Endothelial cell (in vitro differentiated cells): ENCODE results near the gene THAP7. TPM values are rescaled to one million over a fixed set of nuclear protein-coding genes. Genes with fewer than 3 reads are reported as not detected.
A peak's percentile ranks its signal among the peaks of the same experiment; 100 is the strongest.

Experiments used
- DNase-seq: peaks from one replicate; pipeline ENCODE4 v3.0.0; 2021; ENCODE audit warnings: low spot score
- H3K27ac Mint-ChIP-seq: one replicate; pipeline ENCODE4 v1.8.0; 2021; ENCODE audit warnings: mixed read lengths, inconsistent platforms; ENCODE audit not compliant: unreplicated experiment
- H3K27me3 Mint-ChIP-seq: one replicate; pipeline ENCODE4 v1.8.0; 2021; ENCODE audit warnings: mild to moderate bottlenecking, moderate library complexity, mixed read lengths, inconsistent platforms; ENCODE audit not compliant: unreplicated experiment
- H3K36me3 Mint-ChIP-seq: one replicate; pipeline ENCODE4 v1.8.0; 2021; ENCODE audit warnings: mild to moderate bottlenecking, low read depth, mixed read lengths, inconsistent platforms; ENCODE audit not compliant: unreplicated experiment
- H3K4me1 Mint-ChIP-seq: one replicate; pipeline ENCODE4 v1.8.0; 2021; ENCODE audit warnings: mild to moderate bottlenecking, mixed read lengths, inconsistent platforms; ENCODE audit not compliant: unreplicated experiment
- H3K4me3 Mint-ChIP-seq: one replicate; pipeline ENCODE4 v1.8.0; 2021; ENCODE audit warnings: mild to moderate bottlenecking, mixed read lengths, inconsistent platforms; ENCODE audit not compliant: unreplicated experiment
- H3K9me3 Mint-ChIP-seq: one replicate; pipeline ENCODE4 v1.8.0; 2021; ENCODE audit warnings: mixed read lengths, inconsistent platforms; ENCODE audit not compliant: unreplicated experiment
- total RNA-seq: library from RNA; stranded (reverse); fragmentation: NEBNext Ultra II Directional; extraction: Animal tissue kit (Norgen Biotek cat#: 25700); gene quantifications from one replicate; pipeline ENCODE4 v1.2.1, GENCODE V29; 2021; ENCODE audit not compliant: unreplicated experiment
- TF ChIP-seq, protein P1 (sequence below): fragments of 200-600 bp; sonication (generic); IDR thresholded peaks from one replicate; pipeline ENCODE4 v1.5.0; 2021; ENCODE audit warnings: antibody characterized with exemption; ENCODE audit not compliant: unreplicated experiment

Gene THAP7
- total RNA-seq, 1 donor from 2014 or later, result 13.5 TPM

DNA sequence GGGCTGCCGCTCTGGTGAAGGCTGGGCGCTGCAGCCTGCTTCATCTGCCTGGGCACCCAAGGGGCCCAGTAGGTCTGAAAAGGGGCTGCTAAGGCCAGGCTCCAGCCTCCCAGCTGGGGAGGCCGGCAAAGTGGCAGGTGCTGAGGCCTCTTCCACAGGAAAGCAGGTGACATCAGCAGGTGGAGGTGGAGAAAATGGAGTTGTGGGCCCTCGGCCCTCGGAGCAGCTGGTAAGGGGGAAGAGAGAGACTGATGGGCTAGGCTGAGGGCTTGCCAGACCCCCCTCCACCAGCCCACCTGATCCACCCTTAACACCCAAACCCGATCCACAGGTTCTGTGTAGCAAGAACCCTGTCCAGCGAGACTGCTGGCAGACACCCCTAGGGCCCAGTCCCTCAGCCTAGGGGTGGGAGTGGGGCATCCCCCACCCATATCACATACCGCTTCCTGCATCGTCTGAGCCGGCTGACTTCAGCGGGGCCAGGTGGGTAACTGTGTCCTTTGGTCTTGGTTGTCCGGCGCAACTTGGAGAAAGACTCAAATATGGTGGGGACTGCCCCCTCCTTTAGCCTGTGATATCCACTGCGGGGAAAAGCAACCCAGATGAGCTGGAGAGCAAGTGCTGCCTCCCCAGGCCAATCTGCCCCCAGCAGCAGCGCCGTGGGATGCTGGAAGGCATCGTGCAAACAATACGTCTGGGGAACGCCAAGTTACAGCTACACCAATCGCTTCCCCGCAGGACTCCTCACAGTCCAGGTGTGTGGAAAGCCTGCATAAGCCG lies 1.5 kb downstream of the THAP7 start:
- TF ChIP-seq, protein P1, sequence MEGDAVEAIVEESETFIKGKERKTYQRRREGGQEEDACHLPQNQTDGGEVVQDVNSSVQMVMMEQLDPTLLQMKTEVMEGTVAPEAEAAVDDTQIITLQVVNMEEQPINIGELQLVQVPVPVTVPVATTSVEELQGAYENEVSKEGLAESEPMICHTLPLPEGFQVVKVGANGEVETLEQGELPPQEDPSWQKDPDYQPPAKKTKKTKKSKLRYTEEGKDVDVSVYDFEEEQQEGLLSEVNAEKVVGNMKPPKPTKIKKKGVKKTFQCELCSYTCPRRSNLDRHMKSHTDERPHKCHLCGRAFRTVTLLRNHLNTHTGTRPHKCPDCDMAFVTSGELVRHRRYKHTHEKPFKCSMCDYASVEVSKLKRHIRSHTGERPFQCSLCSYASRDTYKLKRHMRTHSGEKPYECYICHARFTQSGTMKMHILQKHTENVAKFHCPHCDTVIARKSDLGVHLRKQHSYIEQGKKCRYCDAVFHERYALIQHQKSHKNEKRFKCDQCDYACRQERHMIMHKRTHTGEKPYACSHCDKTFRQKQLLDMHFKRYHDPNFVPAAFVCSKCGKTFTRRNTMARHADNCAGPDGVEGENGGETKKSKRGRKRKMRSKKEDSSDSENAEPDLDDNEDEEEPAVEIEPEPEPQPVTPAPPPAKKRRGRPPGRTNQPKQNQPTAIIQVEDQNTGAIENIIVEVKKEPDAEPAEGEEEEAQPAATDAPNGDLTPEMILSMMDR, result no peak
- peaks cover 10% of the 10 kb centered on the region for H3K4me1 Mint-ChIP-seq
- H3K9me3 Mint-ChIP-seq, result no peaks in the 10 kb centered on the region
- no peak for DNase-seq
- H3K27ac Mint-ChIP-seq, result peak overlapping the region; percentile 57
- peaks cover 13% of the 10 kb centered on the region for H3K27me3 Mint-ChIP-seq
- H3K36me3 Mint-ChIP-seq, result peaks cover 5% of the 10 kb centered on the region
- peak overlapping the region; percentile 97 for H3K4me3 Mint-ChIP-seq

DNA sequence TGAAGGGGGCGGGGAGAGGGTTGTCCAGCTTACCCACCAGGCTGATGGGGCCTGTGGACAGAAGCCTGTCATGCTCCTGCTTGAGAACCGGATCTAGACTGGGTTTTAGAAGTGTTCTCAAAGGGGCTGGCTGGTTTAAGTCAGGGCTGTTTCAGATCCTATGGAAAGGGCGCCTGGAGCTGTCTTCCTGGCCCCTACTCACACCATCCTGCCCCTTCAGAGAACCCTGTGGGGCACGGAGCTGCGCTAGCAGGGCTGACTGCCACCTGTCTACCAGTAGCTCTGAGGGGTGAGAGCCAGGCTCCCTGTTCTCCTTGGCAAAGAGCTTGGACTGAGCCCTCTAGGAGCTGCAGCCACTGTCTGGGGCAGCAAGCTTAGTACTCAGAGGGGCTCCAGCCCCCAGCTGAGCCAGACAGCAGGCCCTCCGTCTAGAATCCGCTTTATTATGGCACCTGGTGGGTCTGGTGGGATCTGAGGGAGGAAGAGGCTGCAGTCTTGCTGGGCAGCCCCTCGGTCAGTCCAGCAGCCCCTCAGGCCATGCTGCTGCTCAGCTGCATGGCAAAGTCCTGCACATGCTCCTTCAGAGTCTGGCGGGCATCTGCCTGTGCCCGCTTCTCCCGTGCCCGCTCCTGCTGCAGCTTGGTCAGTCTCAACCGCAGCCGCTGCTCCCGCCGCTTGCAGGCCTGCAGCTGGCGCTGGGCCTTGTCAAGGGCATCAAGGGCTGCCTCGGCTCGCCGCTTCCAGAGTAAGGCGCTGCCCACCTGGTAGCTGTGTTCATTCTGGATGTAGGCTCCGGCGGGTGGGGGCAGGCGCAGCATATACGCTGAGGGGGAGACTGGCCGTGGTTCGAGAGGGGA lies 2.3 kb downstream of the THAP7 start:
- H3K36me3 Mint-ChIP-seq, result peaks cover 8% of the 10 kb centered on the region
- H3K4me3 Mint-ChIP-seq, result no peak overlapping the region

DNA sequence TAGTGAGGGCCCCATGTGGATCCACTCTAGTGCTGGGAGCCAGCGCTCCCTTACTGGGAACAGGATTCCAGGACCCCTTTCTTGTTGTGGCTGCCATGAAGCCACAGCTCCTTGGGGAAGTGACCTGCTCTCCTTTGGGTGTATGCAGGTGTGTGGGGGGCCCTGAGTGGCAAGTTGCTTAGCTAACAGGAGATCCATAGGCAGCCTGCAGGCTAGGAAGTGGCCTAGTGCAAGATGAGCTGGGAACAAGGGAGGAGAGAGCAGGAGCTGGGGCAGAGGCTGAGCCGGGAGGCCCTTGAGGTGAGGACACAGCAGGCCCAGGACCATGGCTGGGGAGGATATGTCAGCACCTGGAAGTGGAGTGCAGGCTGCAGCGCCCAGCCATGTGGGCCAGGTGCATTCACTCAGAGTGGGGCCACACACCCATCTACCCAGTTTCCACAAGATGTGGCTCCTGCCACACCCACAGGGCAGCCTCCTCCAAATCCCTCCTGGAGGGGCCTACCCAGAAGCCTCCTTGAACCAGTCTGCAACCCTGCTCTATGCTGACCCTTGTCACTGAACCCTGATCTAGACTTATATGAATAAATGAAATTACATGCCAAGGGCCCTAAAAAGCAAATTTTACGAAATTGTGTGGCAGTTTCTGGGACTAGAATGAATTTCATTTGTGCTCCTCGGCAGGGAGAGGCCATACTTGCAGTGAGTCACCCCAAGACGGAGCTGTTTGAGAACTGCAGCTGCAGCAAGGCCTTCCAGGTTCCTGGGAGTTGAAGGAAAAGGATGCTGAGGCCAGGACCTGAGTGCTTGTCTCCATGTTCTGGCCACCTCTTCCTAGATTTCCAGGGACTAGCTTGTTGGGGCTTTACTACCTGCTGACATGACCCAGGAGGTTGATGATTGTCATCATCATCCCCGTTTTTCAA lies 3.2 kb downstream of the THAP7 start:
- peak overlapping the region; percentile 24 for H3K27ac Mint-ChIP-seq
- no peak overlapping the region for H3K4me3 Mint-ChIP-seq
- peaks cover 13% of the 10 kb centered on the region for H3K27me3 Mint-ChIP-seq

More for the DNA sequence above, 2.3 kb downstream of the THAP7 start:
- TF ChIP-seq, protein P1, result no peak
- H3K27ac Mint-ChIP-seq, result no peak overlapping the region
- H3K27me3 Mint-ChIP-seq, result peaks cover 13% of the 10 kb centered on the region
- DNase-seq, result no peak
- H3K9me3 Mint-ChIP-seq, result no peaks in the 10 kb centered on the region
- H3K4me1 Mint-ChIP-seq, result peaks cover 10% of the 10 kb centered on the region

DNA sequence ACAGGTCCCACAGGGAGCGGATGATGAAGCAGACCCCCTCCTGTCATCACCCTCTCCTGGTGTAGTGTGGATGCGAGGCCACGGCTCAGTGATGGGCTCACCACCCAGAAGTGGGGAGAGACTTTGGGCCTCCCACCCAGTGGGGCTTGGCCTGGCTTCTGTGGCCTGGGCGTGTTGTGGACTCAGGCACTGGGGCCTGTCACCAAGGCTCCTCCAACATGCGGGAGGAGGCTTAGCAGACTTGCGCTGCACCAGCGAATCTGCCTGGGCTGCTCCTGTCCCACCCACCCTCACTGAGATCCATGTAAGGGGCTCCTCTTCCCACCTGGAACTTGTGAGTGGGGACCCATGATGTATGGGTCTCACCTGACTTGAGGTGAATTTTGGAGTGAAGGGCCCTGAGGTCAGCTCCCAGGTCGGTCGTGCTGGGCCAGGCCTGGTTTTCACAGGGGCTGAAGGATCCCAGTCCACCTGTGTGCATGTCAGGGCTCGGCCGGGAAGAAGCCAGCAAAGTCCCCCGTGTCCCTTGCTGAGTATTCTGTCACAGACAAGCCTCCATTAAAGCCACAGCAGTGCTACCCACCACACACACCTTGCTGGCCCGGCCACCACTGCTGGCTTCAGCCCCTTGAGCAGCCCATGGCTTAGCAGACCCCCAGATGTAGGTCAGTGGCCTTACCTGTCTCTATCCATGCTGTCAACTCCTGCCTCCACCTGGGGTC lies 4.2 kb downstream of the THAP7 start:
- Mint-ChIP-seq H3K9me3 (no peaks in the 10 kb centered on the region), H3K4me3 (no peak overlapping the region), H3K27ac (no peak overlapping the region), H3K4me1 (peaks cover 4% of the 10 kb centered on the region), H3K36me3 (peaks cover 8% of the 10 kb centered on the region), H3K27me3 (peaks cover 8% of the 10 kb centered on the region)
- TF ChIP-seq, protein P1, result no peak
- DNase-seq, result no peak

More for the DNA sequence above, 3.2 kb downstream of the THAP7 start:
- no peaks in the 10 kb centered on the region for H3K9me3 Mint-ChIP-seq
- TF ChIP-seq, protein P1, result no peak
- DNase-seq, result no peak
- H3K4me1 Mint-ChIP-seq, result peaks cover 10% of the 10 kb centered on the region
- H3K36me3 Mint-ChIP-seq, result peaks cover 8% of the 10 kb centered on the region
